GM21515 (cell line): ENCODE results near the gene TRAPPC3L.

Source experiments
- ATAC-seq: cut with Tn5 transposase; IDR thresholded peaks from one replicate; pipeline ENCODE4 v1.9.1; 2021; ENCODE audit not compliant: unreplicated experiment

TRAPPC3L gene

GRCh38 chr6:116545651-116546050 is at the start of gene TRAPPC3L:
TRAPPC3L (minus strand) TSS chr6:116545684; CDS start chr6:116545514, 170 bp downstream.
- no peak for ATAC-seq

DNA sequence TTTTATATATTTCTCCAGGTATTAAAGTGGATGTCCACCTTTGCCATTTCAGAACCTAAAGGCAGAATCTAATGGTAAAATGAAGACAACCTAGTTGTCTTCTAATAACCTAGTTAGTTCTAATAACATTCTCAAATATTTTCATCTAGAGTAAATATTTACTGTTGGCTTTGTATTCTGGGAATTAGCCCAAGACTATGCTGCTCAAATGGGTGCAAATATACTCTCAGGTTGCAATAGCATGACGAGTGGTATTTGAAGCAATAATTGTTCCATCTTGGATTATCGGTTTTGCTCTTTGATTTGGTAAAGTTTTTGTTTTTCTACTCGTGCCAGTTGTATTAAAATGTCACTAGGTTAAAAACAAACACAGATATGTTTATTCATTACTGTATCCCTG is 49.8 kb upstream of the TRAPPC3L start:
- no peak for ATAC-seq

DNA sequence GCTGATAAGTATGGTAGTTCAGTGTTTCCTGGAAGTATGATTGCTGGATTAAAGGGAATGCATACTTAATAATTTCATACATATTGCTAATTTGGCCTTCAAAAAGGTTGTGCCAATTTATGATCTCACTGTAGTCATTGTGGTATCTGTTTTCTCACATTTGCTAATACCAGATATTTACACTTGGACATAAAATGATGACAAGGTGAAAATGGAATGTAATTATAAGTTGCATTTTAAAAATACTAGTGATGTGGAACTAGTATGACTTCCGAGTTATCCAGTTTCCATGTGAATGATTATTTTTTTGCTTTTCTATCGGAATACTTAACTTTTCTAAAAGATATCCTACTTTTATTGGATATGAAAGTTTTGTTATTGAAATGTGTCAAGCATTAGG is 41.3 kb upstream of the TRAPPC3L start:
- ATAC-seq, result no peak

DNA sequence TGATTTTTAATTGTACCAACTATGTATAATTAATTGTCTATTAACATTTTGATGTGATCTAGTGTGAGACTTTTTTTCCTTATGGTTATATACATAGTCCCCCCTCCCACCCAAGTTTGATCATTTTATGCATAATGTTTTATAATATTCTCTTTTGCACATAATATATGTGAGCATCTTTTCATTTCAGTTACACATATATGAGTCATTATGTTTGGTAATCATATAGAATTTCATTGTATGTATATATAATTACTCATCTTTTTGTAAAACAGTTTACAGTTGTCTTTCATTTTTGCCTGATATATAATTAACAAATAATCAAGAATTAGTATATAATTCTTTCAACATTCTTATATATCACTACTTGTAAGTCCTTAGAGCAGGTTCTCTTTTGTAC is 40.8 kb upstream of the TRAPPC3L start:
- no peak for ATAC-seq

DNA sequence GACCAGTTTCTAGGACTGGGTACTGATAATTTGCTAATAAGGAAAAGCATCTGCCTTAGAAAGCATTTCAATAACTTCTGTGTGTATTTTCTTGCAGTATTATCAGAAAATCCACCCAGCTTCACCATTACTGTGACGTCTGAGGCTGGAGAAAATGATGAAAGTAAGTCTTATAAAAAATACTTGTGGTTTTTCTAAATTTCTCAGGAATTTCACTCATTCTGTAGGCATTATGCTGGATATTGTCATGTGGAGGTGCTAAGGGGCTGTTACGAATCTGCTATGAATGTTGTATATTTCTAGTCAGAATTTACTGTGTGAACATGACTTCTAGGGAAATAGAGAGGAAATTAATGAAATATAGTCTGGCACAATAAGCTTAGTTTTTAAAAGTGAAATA is 34.7 kb upstream of the TRAPPC3L start:
- no peak for ATAC-seq

GRCh38 chr6:116579143-116579542 is 33.7 kb upstream of the TRAPPC3L start:
- no peak for ATAC-seq

GRCh38 chr6:116578335-116578734 is 32.9 kb upstream of the TRAPPC3L start:
- no peak for ATAC-seq

- ATAC-seq, result no peak
Measured at GRCh38 chr6:116577486-116577885, 32.0 kb upstream of the TRAPPC3L start.

GRCh38 chr6:116575227-116575626 is 29.7 kb upstream of the TRAPPC3L start:
- ATAC-seq, result no peak

DNA sequence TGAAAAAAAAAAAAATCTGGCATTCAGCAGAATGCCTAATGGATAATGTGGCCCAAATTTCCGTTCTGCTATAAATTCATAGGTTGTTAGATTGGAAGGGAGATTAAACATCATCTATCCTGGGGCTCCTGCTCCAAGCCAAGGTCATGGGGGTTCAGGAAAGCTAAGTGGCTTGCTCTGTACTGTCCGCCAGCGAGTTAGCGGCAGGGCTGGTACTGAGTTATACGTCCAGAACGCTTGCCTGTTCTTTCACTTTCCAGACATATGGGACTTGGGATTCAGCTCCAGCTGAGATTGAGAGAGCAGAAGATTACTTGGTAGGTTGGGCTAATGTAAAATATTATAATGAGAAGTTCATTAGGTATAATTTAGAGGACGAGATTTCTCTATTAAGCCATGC is 26.7 kb upstream of the TRAPPC3L start:
- ATAC-seq, result no peak

GRCh38 chr6:116571683-116572000 is 26.2 kb upstream of the TRAPPC3L start:
- no peak for ATAC-seq

DNA sequence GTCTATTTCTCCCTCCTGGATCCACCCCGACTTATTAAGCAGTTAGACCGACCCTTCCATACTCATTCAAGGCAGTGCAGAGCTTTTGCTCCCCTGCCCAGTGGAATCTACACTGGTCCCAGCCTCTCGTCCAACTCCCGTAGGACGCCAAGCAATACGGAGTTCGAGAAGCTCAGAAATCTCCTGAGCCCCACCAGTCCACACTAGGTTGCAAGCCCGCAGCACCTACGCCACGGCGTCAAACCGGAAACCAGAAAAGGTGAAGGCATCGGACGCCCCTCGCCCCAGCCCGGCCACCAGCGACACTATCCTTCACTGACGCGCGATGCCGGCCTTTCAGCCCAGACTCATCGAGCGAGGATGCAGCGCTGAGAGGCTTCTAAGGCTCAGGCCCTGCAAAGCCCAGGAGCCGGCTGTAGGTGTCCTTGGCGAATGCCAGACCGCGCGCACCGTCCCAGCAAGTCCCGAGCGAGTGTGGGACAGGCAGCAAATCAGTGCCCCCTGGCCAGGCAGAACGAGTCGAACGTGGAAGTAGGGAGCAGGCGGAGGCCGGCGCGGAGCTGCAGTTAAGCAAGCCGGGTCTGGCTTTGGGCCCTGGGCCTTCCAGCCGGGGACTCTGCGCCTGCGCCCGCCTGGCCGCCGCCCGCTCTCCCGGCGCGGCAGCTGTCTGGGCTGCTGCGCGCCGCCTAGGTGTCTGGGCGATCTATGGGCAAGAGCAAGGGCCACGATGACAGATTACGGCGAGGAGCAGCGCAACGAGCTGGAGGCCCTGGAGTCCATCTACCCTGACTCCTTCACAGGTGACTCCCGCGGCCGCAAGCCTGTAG is 25.6 kb upstream of the TRAPPC3L start, which contains the start of gene RWDD1:
Gene RWDD1 (plus strand): TSS at position 649 of the 827 bp plus-strand sequence. CDS start 79 bp downstream, at position 728.
- ATAC-seq, result peak; percentile 95

DNA sequence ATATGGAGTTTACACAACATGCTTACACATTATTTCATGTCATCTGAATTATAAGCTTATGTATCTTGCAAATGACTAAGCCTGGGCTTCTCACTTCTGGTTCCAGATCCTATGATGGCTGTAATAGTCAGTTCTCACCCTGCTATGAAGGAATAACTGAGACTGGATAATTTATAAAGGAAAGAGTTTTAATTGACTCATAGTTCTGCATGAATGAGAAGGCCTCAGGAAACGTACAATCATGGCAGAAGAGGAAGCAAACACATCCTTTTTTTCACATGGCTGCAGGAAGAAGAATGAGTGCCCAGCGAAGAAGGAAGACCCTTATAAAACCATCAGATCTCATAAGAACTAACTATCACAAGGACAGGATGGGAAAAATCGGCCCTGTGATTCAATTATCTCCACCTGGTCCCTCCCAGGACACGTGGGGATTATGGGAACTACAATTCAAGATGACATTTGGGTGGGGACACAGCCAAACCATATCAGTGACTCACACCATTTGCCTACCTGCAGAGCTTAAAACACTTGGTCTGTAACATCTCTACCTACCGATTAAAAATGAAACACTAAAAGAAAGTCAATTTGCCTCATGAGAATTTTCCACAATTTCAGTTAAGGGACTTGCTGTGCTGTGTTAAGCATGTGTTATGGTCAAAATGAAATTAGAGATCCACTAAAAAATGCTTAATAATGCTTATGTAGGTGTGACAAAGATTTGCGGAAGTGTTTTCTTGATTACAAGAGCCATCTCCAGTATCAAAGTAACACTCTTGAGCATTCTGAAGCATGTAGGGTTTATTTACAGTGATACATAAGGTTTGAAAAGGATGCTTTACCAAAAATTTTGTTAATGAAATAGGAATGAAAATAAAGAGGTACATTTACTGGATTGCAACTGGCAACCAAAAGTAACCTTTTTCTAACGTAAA is 23.6 kb upstream of the TRAPPC3L start:
- ATAC-seq, result no peak

- no peak for ATAC-seq
Measured at GRCh38 chr6:116568111-116568510, 22.6 kb upstream of the TRAPPC3L start.

- no peak for ATAC-seq
Measured at GRCh38 chr6:116564921-116565872, 19.7 kb upstream of the TRAPPC3L start.

DNA sequence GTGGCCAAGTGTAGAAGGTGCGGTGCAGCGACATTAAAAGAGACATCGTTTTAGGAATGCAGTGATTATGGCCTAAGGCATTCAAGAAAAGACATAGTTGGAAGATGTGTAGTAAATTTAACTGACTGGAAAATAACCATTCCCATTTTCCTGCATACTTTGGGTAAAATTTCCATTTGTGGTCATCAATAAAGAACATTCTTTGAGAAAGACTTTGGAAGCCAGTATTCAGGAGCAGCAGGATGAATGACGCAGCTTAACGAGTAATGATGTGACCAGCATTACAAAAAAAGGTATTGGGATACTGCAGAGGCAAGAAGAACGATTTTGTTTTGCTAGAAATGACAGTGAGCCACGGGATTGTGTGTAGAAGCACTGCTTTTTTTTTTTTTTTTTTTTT is 18.8 kb upstream of the TRAPPC3L start:
- ATAC-seq, result no peak

GRCh38 chr6:116563830-116564229 is 18.3 kb upstream of the TRAPPC3L start:
- ATAC-seq, result no peak

GRCh38 chr6:116562614-116563013 is 17.1 kb upstream of the TRAPPC3L start:
- no peak for ATAC-seq

DNA sequence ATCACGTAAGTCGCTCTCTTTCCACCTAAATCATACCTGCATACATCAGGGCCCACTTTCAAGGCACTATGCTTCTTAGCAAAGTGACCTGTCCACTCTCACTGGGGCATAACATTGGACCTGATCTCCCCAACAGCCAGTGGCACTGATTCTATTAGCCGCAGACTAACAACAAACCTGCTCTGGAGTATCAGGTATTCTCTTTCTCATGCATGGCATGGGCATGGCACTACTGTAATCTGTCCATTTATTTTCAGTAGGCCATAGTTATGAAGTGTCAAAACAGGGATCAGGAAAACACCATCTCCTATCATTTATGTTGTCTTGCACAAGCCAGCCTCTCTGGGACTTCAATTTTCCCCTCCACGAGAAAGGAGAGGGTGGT is 16.5 kb upstream of the TRAPPC3L start:
- ATAC-seq, result no peak

GRCh38 chr6:116561377-116562018 is 16.0 kb upstream of the TRAPPC3L start:
- peak; percentile 67 for ATAC-seq
